Hippocampal formation (tissue), 2 donors: ENCODE data around the gene KCTD4.
"Not testable (repeated sequence)": the region's sequence is repeated elsewhere in the genome, so short reads cannot be mapped to it uniquely, and the experiment has no call there.

ENCODE experiments used
- DNase-seq, 2 donors: peaks; one replicate each; lab custom pipeline; 2025; lab: John Stamatoyannopoulos, UW

The KCTD4 gene

DNA sequence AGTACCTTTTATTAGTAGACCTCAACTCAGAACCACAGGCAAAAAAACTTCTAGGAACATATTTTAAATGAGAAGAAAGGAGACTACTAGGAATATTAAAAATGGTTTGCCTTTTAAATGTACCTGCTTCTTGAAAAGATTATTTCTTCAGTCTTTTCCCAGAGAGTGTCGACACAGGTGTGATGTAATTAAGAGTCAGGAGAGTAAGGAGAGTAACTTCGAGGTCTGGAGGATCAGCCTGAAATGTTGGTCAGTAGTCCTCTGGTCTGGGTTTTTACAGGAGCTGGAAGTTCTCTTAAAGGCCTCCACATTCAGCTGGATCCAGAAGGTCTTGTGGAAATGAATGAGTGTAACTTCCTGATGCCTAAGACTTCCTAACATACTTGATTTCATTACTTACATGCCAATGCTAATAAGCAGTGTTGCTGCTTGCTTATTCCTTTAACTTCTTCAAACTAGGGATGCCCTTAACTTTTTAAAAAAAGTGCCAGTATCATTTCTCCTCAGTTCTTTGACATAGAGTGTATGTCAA, at the start of gene KCTD4:
TSS of gene KCTD4 (minus strand) at position 345 of the 532 bp plus-strand sequence. CDS start 6,478 bp downstream, outside the sequence.
- DNase-seq: no peak

DNA sequence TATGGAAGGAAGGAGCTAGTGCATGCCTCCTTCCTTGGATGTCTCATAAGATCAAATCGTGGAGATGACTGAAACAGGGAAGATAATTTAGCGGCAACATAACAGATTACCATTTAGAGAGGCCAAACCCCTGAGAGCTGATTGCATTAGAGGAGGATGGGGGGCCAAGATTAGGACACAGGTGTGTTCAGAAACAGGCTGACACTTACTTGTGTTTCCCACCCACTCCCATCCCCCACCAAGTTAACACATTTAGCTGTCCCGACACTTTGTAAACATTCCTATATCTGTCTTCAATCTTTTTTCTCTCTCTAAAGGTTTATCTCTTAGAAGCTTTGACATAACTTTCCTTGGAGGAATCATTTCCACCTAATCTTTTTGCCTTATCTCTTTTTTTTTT, 48.8 kb upstream of the KCTD4 start:
- no peak for DNase-seq

DNA sequence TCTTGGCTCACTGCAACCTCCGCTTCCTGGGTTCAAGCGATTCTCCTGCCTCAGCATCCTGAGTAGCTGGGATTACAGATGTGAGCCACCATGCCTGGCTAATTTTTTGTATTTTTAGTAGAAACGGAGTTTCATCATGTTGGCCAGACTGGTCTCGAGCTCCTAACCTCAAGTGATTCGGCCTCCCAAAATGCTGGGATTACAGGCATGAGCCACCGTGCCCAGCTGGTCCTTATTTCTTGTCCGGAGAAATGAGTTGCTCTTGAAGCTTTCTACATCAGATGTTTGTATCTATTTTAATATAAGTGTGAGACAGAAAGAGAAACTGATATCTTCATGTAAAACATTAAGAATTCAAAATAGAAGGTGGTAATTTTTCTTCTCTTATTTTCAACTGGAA, 43.9 kb upstream of the KCTD4 start:
- not testable (repeated sequence) for DNase-seq

DNA sequence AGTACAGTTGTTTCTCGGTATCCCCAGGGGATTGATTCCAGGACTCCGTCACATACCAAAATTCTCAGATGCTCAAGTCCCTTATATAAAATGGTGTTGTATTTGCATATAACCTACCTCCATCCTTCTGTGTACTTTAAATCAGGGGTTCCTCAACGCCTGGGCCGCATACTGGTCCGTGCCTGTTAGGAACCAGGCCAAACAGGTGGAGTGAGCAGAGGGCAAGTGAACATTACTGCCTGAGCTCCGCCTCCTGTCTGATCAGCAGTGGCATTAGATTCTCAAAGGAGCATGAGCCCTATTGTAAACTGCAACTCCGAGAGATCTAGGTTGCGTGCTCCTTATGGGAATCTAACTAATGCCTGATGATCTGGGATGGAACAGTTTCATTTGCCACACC, 42.2 kb upstream of the KCTD4 start:
- DNase-seq: no peak

DNA sequence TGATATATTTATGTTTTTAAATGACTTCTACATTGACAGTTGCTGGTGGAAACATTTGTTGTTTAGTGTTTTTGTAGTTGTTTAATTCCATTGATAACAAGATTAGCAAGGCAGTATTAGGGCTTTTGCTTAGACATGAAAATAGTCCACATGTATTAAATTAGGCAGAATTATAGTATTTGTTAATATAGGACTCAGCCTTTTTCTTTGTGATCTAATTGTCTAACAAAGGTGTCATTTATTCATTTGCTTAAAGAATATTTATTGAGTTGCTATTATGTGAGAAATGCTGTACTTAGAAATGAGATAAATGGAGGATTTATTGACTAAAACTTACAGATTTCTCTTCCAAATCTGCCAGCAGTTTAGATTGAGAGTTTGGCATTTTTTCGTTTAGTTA, 41.7 kb upstream of the KCTD4 start:
- no peak for DNase-seq

DNA sequence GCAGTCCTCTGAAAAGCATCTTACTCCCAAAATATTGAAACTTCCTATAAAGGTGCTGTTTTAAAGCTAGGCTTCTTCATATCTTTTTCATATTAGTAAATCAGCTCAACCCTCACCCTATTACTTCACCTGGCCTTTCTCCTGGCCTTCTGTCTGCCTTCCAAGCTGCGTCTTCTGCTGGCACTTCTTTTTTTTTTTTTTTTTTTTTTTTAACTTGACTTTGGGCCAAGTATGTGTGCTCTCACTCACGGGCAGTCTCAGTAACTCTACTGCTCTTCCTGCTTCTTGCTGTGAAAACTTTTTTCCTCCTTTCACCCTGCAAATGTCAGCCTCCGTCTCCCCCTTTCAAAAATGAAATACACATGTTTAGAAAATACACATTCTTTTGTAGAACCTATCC, 41.2 kb upstream of the KCTD4 start:
- no peak for DNase-seq

DNA sequence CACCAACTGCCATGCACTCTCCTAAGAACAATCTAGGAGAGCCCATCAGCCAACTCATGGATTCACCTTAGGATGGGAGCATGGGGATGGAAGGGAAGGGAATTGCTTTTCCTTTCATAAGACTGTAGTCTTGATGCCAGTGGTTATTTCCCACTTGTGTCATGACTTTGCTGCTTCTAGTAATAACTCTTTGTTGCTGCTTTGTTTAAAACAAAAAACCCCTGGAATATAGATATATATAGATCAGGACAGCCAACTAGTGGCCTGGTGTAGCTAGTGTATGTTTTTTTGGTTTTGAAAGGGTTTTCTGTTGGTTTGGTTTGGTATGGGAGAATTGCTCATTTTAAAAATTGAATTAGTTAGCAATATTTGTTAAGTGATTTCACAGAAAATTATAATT, 39.3 kb upstream of the KCTD4 start:
- no peak for DNase-seq

DNA sequence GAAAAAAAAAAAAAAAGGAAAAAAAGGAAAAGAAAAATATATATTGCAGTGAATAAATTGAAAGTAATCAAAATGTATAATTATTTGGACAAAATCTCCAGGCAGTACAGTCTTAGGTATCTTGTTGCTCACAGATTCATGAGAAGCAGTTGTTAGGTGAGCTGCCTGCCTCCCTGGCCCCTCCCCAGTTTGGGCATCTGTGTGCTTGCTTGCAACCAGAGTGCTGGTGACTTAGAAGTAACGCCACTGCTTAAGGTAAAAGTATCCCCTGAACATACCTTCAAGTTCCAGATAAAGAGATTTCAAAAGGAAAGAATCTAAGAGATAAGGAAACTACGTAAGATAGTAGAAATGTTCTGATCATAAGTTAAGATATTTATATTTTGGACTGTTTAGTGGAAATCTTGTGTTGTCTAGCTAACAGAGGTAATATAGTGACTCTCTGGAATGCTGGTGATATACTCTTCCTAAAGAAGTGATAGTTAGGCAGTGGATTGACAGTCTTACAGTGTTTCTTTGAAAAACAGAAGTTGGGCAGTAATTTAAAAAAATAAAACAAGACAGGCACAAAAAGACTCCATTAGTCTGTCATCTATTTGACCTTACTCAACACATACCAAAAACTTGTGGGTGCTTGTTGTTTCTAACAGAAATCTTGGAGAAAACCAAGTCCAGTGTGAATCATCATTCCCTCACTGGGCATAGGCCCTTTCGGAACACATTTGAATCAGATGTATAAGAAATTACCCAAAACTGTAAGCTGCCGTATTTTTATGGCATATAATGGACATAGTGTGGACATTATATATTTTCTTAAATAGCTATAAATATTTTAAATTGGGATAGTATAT, 38.3 kb upstream of the KCTD4 start:
- no peak for DNase-seq

DNA sequence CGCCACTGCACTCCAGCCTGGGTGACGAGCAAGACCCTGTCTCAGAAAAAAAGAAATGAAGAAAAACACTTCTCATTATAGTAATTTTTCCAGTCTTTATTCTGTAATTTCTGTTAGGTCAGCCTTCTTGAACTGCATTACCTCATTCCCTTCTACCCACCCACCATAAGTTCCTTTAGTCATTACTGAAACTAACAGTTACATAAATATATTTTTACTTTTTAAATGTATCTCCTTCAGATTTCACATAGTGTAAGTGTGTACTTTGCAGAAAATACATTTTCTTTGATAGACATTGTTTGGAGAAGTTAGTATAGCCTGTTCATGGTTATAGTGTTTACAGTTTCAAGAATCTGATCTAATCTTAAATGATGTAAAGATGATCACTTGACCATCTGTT, 31.7 kb upstream of the KCTD4 start:
- no peak for DNase-seq

DNA sequence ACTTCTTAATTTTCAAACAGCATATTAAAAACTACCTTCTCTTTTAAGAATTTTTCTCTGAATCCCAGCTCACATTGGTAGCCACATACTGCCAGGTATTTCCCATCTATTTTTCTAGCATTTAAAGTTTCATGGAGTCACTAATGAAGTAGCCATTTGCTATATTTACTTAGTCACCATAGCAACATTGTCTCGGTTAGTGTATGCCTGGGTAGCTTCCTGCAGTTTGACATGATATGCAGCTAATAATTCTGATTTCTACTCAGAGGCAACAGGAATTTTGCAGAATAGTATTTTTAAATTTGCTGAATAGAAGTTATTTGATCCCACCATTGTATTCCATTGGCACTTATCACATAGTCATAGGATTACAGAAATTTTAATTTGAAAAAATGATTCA, 30.9 kb upstream of the KCTD4 start:
- no peak for DNase-seq

DNA sequence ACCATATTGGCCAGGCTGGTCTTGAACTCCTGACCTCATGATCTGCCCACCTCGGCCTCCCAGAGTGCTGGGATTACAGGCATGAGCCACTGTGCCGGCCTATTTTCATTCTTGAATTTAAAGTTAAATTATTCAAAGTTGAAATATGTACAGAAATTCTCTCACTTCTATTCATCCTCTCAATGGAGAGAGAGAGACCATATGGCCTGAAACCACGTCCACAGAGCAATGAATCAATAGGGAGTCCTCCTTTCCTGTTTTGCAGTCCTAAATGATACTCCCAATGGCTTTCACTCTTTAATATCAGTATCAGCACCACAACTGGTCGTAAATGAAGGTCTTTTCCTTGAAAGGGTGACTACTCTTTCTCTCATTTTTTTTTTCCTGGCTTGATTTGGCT, 30.5 kb upstream of the KCTD4 start:
- DNase-seq: no peak

DNA sequence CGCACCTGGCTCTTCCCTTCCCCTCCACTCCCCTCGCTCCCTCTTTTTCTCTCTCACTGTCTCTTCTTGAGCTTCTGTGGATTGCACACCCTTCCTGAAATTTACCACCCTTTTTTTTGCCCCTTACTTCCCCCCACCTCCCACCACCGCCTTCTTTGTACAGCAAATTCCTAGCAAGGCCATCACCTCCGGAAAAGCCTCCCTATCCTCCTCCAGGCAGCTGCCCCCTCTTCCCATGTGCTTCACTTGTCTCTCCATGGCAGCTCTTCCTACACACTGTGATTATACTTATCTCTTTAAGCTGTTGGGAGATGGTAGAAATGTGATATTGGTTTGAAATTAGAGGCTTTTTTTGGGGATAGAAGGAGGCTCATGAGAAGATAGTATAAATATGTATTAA, 28.3 kb upstream of the KCTD4 start:
- DNase-seq: no peak

DNA sequence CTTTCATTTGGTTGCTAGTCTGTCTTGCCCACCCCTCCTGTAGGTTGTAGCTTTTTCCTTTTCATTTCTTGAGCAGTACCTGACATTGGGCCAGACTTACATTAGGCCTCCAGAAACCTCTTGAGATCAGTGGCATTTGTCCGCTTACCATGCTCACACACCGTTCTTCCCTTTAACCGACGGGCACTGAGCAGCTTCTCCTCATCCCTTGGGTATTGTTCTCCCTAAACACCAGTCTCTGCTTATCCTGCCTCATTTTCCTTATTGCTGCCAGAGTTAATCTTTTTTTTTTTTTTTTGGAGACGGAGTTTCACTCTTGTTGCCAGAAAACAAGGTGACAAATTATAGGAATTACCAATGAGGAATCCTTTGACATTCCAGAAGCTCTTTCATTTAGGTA, 27.2 kb upstream of the KCTD4 start:
- DNase-seq: no peak

DNA sequence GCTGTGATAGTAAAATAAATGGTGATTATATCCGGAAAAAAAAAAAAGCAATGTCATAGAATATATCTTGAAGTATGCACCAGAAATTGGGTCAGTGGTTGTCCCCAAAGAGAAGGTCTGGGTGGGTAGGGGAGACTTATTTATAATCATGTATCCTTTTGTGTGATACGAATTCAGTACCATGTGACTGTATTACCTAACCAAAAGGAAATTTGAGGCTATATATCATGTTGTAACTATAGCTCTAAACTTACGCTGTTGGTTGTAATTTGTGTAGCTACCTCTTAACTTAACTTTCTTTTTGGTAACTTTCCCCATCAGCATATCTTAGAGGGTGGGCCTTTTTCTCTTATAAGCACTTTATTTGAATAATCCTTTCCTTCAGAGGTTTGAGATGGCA, 25.2 kb upstream of the KCTD4 start:
- no peak for DNase-seq

DNA sequence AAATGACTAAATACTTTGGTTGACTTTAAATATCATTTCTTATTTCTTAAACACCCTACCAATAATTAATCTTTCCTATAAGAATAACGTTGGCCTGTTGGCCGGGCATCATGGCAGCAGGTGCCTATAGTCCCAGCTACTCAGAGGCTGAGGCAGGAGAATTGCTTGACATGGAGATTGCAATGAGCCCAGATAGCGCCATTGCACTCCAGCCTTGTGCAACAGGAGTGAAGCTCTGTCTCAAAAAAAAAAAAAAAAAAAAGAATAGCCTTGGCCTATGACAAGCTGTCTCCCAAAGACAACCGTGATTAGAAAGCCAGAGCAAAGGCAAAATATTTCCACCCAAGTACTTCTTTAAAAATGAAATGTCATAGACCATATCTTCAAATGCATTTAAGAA, 24.5 kb upstream of the KCTD4 start:
- DNase-seq: no peak

DNA sequence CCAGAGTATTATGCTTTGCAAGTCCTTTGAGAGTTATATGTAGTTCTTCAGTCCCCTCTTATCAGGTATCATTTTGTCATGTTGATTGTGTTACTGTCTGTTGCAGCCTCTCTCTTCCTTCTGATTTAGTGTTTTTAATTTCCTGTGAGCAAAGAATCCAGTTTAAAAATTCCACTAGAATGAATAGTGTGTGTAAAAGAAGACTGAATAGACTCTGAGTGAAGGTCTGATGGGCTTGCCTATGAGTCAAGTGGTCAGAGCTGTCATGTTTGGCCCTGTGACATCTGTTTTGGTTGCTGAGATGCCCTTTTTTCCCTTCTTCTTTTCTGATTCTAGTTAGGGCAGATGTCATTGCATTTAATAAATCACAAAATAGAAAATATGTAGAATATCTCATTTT, 23.3 kb upstream of the KCTD4 start:
- no peak for DNase-seq

DNA sequence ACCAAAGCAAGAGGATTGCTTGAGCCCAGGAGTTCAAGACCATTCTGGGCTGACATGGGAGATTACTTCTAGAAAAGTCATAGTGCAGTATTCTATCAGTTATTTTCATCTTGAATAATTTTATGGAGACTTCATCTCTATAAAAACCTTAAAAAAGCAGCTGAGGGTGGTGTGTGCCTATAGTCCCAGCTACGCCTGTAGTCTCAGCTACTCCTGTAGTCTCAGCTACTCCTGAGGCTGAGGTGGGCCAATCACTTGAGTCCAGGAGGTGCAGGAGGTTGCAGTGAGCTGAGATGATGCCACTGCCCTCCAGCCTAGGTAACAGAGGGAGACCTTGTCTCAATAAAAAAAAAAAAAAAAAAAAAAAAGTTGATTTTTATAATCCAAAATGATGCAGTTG, 22.1 kb upstream of the KCTD4 start:
- DNase-seq: no peak

DNA sequence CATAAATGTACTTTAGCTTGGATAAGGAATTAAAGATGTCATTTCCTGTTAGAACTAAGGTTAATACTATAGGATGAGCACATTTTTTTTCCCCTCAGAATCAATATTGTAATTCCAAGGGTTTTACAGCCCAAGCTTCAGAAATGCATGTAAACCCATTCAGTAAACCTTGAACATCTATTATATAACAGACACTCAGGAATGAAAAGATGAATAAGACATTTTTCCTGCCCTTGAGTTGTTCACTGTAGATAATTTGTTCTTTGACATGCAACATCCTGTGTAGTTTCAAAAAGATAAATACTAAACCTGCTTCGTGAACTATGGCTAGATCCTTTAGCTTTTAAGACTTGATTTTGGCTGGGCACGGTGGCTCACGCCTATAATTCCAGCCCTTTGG, 21.7 kb upstream of the KCTD4 start:
- DNase-seq: no peak

DNA sequence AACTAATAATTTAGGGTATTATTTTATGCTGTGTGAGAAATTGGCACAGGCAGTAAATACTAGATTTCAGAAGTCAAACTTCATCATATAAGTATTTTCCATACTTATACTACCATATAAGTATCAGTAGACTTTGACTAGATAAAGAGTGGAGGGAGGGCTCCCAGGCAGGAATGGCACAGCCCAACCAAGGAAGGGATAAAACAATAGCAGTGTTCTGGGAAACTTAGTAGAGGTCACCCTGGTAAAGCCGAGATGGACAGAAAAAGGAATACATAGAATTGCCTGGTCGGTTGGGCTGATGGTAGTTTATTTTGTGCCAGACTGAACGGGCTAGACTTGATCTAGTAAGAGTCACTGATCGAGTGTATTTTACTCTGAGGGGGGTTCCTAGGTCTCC, 19.6 kb upstream of the KCTD4 start:
- DNase-seq: no peak

DNA sequence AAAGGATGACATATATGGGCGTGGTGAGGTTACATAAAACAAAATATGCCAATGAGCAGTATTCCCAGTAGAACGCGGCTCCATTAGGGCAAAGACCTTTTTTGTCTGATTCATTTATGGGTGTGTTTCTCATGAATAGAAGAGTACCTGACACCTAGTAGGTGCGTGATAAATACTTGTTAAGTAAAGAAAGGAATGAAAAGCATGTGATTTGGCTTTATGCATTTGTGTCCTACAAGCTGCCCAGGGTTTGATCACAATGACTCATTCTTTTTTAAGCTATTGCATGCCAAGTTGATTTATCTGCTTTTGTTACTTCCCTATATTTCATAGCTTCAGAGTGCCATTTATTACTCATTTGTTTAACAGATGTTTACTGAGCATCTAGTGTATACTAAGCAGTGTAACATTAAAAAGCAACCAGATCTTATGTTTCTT, 19.1 kb upstream of the KCTD4 start:
- no peak for DNase-seq

DNA sequence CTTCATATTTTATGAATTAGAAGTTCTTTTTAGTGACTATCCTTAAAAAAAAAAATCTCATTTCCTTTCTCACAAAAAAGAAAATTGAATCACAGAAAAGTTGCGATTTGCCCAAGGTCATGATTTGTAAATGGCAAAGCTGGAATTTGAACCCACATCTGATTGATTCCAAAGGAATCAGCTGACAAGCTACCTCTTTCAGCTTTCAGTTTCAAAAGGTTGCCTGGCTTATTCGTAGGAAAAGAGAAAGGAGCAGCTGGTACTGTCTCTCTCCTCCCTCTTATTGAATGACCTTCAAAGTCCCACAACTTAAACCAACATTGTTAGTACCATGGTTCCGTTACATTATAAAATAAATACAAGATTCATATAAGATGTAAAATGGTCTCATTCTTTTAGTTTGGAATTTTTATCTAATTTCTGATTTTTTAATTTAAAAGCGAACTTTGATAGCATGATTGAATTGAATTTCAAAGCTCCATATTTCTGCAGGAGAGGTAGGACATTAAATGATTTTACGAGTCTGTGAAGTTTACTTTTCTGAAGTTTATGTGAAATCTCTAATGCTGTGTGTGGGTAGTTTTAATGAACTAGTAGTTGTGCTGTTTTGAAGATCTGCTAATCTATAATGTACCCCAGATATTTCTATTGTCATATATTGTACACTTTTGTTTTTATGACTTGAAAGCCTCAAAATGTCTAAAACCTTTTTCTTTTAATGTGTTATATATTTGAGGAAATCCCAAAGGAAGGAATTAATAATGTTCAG, 18.5 kb upstream of the KCTD4 start:
- DNase-seq: no peak

DNA sequence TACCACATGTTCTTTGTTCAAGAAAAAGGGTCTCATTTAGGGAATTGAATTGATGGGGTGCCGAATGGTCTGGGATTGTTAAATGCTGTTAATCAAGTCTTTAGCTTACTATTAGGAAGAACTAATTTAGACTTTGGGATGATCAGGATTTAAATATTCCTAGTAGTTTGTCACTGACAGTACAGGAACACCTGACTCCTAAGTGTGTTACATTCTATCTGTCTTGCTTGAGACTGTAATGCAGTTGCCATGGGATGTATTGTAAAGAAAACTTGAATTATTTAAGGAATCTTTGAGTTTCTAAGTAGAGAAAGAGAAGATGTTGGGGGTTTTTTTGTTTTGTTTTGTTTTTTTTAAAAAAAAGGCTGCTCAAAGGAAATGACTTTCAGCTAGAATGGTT, 17.8 kb upstream of the KCTD4 start:
- no peak for DNase-seq

DNA sequence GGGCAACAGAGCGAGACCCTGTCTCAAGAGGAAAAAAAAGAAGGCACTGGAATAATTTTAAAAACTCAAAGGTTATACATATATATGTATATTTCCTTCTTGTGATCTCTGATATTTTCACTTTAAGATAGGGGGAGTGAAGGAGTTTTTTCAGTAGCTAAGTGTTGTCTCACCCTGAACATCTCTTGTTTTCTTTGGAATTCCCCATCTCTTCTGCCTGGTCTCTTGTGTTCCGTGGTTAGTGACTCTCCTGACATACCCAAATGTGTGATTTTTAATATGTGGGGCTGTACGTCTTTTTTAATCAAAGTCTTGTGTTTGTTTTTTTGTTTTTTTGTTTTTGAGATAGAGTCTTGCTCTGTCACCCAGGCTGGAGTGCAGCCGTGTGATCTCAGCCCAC, 15.3 kb upstream of the KCTD4 start:
- no peak for DNase-seq
